ENCODE measurements around the gene TRNAU1AP.

TRNAU1AP gene

GRCh38 chr1:28613175-28613574 lies 60.3 kb downstream of the TRNAU1AP start:
- Histone ChIP-seq H3K27me3 (ENCODE audit: insufficient read depth, poor library complexity, severe bottlenecking) (no peaks in the 10 kb centered on the region), H3K27ac (replicated peaks) (no peak overlapping the region), H3K4me3 (replicated peaks; ENCODE audit: insufficient read depth, low read length) (no peak overlapping the region)
- no peak for TF ChIP-seq SPI1 (IDR thresholded peaks at IDR 0.05; ENCODE audit: borderline replicate concordance, low read depth)
- DNase-seq (ENCODE audit: low read depth in 1 of 2, low spot score in 1 of 2), result no peak

All from HL-60 (cell line).